KMS-11 (cell line): Measurements from ENCODE around the gene PCDH15.

Source experiments
- H2AFZ ChIP-seq: fragments of 200-600 bp; sonication (generic); 2 replicates; pipeline ENCODE4 v1.6.1; 2016; ENCODE audit warnings: antibody characterized with exemption, mixed run types, low read depth
- H3K27ac ChIP-seq: fragments of 200-600 bp; sonication (generic); 2 replicates; pipeline ENCODE4 v1.6.1; 2016; ENCODE audit warnings: mild to moderate bottlenecking, mixed run types
- H3K27me3 ChIP-seq: fragments of 200-600 bp; sonication (generic); 2 replicates; pipeline ENCODE4 v1.6.1; 2017; ENCODE audit warnings: mild to moderate bottlenecking, low read depth, mixed run types, moderate library complexity; ENCODE audit not compliant: insufficient read depth
- H3K36me3 ChIP-seq: fragments of 200-600 bp; sonication (generic); 2 replicates; pipeline ENCODE4 v1.6.1; 2017; ENCODE audit warnings: mild to moderate bottlenecking, mixed run types; ENCODE audit not compliant: insufficient read depth
- H3K4me1 ChIP-seq: fragments of 200-600 bp; sonication (generic); 2 replicates; pipeline ENCODE4 v1.6.1; 2016; ENCODE audit warnings: mild to moderate bottlenecking, low read depth, mixed run types; ENCODE audit not compliant: poor library complexity, severe bottlenecking
- H3K4me2 ChIP-seq: fragments of 200-600 bp; sonication (generic); 2 replicates; pipeline ENCODE4 v1.7.0; 2016; ENCODE audit warnings: mild to moderate bottlenecking, mixed run types
- H3K4me3 ChIP-seq: fragments of 200-600 bp; sonication (generic); IDR thresholded peaks from 2 replicates; pipeline ENCODE4 v1.6.1; 2017; ENCODE audit warnings: low read depth, low read length, mixed read lengths; ENCODE audit not compliant: insufficient read depth
- H3K79me2 ChIP-seq: fragments of 200-600 bp; sonication (generic); 2 replicates; pipeline ENCODE4 v1.6.1; 2016; ENCODE audit warnings: low read depth, mixed run types; ENCODE audit not compliant: insufficient read depth
- H3K9ac ChIP-seq: fragments of 200-600 bp; sonication (generic); 2 replicates; pipeline ENCODE4 v1.6.1; 2016; ENCODE audit warnings: mild to moderate bottlenecking, mixed run types
- H4K20me1 ChIP-seq: fragments of 200-600 bp; sonication (generic); 2 replicates; pipeline ENCODE4 v1.6.1; 2016; ENCODE audit warnings: mild to moderate bottlenecking, mixed run types; ENCODE audit not compliant: insufficient read depth
- TF ChIP-seq, protein P1 (sequence below): fragments of 200-600 bp; sonication (generic); conservative IDR thresholded peaks from 2 replicates; pipeline ENCODE4 v1.6.1; 2017; ENCODE audit warnings: low read depth, mild to moderate bottlenecking, antibody characterized with exemption, low read length, moderate library complexity, mixed read lengths

The PCDH15 gene

GRCh38 chr10:53894145-53894544, 906.9 kb downstream of the PCDH15 start:
- Histone ChIP-seq H3K36me3 (no peaks in the 10 kb centered on the region), H3K27ac (no peak overlapping the region), H3K9ac (no peak overlapping the region), H3K4me3 (no peak overlapping the region), H3K4me1 (no peaks in the 10 kb centered on the region), H3K79me2 (no peaks in the 10 kb centered on the region), H2AFZ (no peak overlapping the region), H3K27me3 (no peaks in the 10 kb centered on the region), H3K4me2 (no peak overlapping the region), H4K20me1 (no peaks in the 10 kb centered on the region)
- TF ChIP-seq, protein P1, sequence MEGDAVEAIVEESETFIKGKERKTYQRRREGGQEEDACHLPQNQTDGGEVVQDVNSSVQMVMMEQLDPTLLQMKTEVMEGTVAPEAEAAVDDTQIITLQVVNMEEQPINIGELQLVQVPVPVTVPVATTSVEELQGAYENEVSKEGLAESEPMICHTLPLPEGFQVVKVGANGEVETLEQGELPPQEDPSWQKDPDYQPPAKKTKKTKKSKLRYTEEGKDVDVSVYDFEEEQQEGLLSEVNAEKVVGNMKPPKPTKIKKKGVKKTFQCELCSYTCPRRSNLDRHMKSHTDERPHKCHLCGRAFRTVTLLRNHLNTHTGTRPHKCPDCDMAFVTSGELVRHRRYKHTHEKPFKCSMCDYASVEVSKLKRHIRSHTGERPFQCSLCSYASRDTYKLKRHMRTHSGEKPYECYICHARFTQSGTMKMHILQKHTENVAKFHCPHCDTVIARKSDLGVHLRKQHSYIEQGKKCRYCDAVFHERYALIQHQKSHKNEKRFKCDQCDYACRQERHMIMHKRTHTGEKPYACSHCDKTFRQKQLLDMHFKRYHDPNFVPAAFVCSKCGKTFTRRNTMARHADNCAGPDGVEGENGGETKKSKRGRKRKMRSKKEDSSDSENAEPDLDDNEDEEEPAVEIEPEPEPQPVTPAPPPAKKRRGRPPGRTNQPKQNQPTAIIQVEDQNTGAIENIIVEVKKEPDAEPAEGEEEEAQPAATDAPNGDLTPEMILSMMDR = no peak

DNA sequence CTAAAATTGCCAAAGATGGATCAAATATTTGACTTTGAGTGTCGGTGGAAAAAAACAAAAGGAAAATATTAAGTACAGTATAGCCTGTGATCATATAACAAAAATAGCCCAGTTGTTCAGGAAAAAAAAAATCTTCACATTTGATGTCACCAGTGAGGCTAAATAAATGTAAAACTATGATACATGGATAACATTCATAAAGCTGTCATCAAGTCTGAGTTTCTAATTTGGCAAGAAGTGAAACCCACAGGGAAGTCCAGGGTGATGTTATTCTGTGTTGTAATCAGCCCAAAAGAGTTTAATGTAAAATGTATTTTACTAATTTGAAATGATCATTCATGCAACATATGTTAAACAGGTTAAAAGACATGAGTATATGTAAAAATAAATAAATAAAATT, 908.0 kb downstream of the PCDH15 start:
- Histone ChIP-seq H3K27ac (no peak overlapping the region), H3K27me3 (no peaks in the 10 kb centered on the region), H2AFZ (no peak overlapping the region), H3K4me1 (no peaks in the 10 kb centered on the region), H3K36me3 (no peaks in the 10 kb centered on the region), H3K9ac (no peak overlapping the region), H3K4me2 (no peak overlapping the region), H4K20me1 (no peaks in the 10 kb centered on the region), H3K79me2 (no peaks in the 10 kb centered on the region), H3K4me3 (no peak overlapping the region)
- TF ChIP-seq, protein P1 = no peak

DNA sequence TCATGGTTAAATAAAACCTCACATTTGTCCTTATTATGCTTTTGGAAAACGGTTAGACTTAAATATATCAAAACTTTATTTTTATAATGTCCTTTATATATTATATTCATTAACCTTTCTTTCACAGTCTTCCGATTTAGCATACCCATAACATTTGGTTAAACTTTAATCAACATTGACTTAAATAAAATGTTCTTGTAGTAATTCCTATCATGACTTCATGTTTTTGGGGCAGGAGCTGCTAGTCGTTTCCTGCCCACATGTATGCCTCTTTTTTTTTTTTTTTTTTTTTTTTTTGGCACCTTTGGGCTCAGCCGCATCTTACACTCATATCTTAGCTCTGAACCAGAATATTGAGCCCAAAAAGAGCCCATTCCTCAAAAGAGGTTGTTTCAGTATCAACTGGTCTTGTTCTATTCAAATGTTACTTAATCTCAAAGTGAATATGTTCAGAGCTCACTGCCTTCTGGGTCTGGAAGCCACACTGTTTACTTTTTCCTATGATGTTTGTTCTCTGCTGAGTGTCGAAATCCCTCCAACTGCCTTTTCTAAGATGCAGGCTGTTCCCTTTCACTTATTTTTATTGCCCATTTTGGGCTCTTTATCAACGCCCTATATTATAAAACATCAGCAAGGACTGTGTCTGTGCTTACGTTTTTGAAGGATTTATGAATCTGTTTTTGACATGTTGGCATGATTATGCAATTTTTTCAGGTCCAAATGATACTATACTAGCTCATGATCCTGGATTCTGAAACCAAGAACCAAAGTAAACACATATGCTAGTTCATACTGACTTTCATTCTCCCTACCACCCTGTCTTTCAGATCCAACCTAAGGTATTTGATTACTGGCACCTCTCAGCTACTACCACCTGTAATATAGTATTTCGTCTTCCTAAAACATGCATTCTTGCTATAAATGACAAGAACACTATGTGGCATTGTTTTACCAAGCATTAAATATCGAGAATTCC, 914.4 kb downstream of the PCDH15 start:
- H3K36me3 ChIP-seq = no peaks in the 10 kb centered on the region
- H3K79me2 ChIP-seq = no peaks in the 10 kb centered on the region
- TF ChIP-seq, protein P1 = no peak
- no peaks in the 10 kb centered on the region for H3K27me3 ChIP-seq
- no peak overlapping the region for H3K27ac ChIP-seq
- no peaks in the 10 kb centered on the region for H3K4me1 ChIP-seq
- no peak overlapping the region for H3K4me2 ChIP-seq
- no peaks in the 10 kb centered on the region for H4K20me1 ChIP-seq
- H3K4me3 ChIP-seq = no peak overlapping the region
- no peak overlapping the region for H2AFZ ChIP-seq
- no peak overlapping the region for H3K9ac ChIP-seq

DNA sequence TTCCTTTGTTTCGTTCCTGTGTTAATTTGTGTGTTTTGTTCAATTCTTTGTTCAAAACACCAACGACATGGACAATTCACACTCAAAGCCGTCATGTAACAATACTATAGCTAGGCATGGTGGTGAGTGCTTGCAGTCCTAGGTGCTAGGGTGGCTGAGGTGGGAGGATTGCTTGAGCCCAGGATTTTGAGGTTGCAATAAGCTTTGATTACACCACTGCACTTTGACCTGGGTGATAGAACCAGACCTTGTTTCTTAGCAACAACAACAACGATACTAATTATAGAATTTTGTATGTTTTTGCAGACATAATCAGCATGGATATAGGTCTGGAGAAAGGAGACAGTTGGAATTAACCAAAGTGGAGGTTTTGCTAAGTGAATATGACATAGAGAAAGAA, 936.2 kb downstream of the PCDH15 start:
- Histone ChIP-seq H3K4me2 (no peak overlapping the region), H3K27ac (no peak overlapping the region), H3K36me3 (no peaks in the 10 kb centered on the region), H3K79me2 (no peaks in the 10 kb centered on the region), H3K4me1 (no peaks in the 10 kb centered on the region), H2AFZ (no peak overlapping the region), H3K4me3 (no peak overlapping the region), H3K27me3 (no peaks in the 10 kb centered on the region), H4K20me1 (no peaks in the 10 kb centered on the region), H3K9ac (no peak overlapping the region)
- TF ChIP-seq, protein P1 = no peak
